ENCODE measurements around the gene CSNK1G3. TPM values are rescaled to one million over a fixed set of nuclear protein-coding genes. Genes with fewer than 3 reads are reported as not detected.

CSNK1G3 gene
- total RNA-seq, 2 experiments from 2014 or later: 20.9 to 23.1 TPM

GRCh38 chr5:123511290-123511647 is 708 bp upstream of the CSNK1G3 start:
- H2AFZ ChIP-seq (ENCODE audit: low read length): peak overlapping the region; percentile 89
- POLR2A ChIA-PET: interaction anchor here (0.6 to 1.9 kb wide), 4 partner anchors 20 to 259 kb away, joined by 3 to 7 read pairs (median 4); partner anchors contain the start of gene CEP120
- H3K9me3 ChIP-seq (ENCODE audit: low read length): no peaks in the 10 kb centered on the region
- H3K79me2 ChIP-seq (ENCODE audit: insufficient read depth, low read depth, low read length): peaks cover 20% of the 10 kb centered on the region; the same call in 1 of the 2 replicates
- H4K20me1 ChIP-seq (ENCODE audit: insufficient read depth, low read length): 0 out of 2 replicates have a peak, but pooled peaks cover 4% of the 10 kb centered on the region
- no peak overlapping the region for H3K27ac ChIP-seq (ENCODE audit: low read depth, low read length, poor library complexity, severe bottlenecking)
- H3K4me2 ChIP-seq (ENCODE audit: low read length): peak overlapping the region; percentile 69
- TF ChIP-seq EZH2phosphoT487 (IDR thresholded peaks at IDR 0.05; ENCODE audit: borderline replicate concordance, low read depth, low read length) (no peak), CTCF (conservative IDR thresholded peaks at IDR 0.05; ENCODE audit: low read length) (no peak)
- CTCF ChIA-PET (ENCODE audit: unreplicated experiment): interaction anchor here (0.6 kb wide), 1 partner anchor 11 kb away, joined by 3 read pairs; no protein-coding TSS in a partner anchor
- BruUV-seq (replicated peaks): TSS peak; percentile 97
- no peak for DNase-seq (ENCODE audit: low spot score)
- peak overlapping the region; percentile 86 for H3K4me3 ChIP-seq (ENCODE audit: low read depth, low read length, poor library complexity, severe bottlenecking)
- peaks cover 6% of the 10 kb centered on the region for H3K4me1 ChIP-seq (ENCODE audit: insufficient read depth, low read length, poor library complexity, severe bottlenecking)
- H3K36me3 ChIP-seq (ENCODE audit: insufficient read depth, low read length): no peaks in the 10 kb centered on the region
- intact Hi-C loops (cut with micrococcal nuclease; ENCODE audit: unreplicated experiment): loop anchor here (5.0 kb wide), 1 partner anchor 734 kb away; the partner anchor contains the start of gene SNX2
- no peaks in the 10 kb centered on the region for H3K9me2 ChIP-seq (ENCODE audit: insufficient read depth, low read length)

- intact Hi-C loops (cut with micrococcal nuclease; ENCODE audit: unreplicated experiment): loop anchor here (1.0 to 5.0 kb wide), 3 partner anchors 32 to 736 kb away; partner anchors contain the start of genes CEP120 and SNX2
- Histone ChIP-seq H3K4me2 (ENCODE audit: low read length) (peak overlapping the region; percentile 76), H3K9me3 (ENCODE audit: low read length) (no peaks in the 10 kb centered on the region), H3K79me2 (ENCODE audit: insufficient read depth, low read depth, low read length) (peaks cover 32% of the 10 kb centered on the region; the same call in 1 of the 2 replicates), H3K4me3 (ENCODE audit: low read depth, low read length, poor library complexity, severe bottlenecking) (peak overlapping the region; percentile 86), H4K20me1 (ENCODE audit: insufficient read depth, low read length) (peaks cover 11% of the 10 kb centered on the region; the same call in 1 of the 2 replicates), H3K4me1 (ENCODE audit: insufficient read depth, low read length, poor library complexity, severe bottlenecking) (peaks cover 16% of the 10 kb centered on the region), H3K9me2 (ENCODE audit: insufficient read depth, low read length) (no peaks in the 10 kb centered on the region), H3K27ac (ENCODE audit: low read depth, low read length, poor library complexity, severe bottlenecking) (peak overlapping the region; percentile 59), H3K36me3 (ENCODE audit: insufficient read depth, low read length) (no peaks in the 10 kb centered on the region), H2AFZ (ENCODE audit: low read length) (peak overlapping the region; percentile 23; the same call in 1 of the 2 replicates)
- ChIA-PET CTCF (ENCODE audit: unreplicated experiment) (no interaction called here), POLR2A (interaction anchor here (0.6 to 2.5 kb wide), 6 partner anchors 8 to 242 kb away, joined by 3 to 9 read pairs (median 4); no protein-coding TSS in a partner anchor)
- peak; percentile 39 for DNase-seq (ENCODE audit: low spot score)
- TF ChIP-seq CTCF (conservative IDR thresholded peaks at IDR 0.05; ENCODE audit: low read length) (no peak), EZH2phosphoT487 (IDR thresholded peaks at IDR 0.05; ENCODE audit: borderline replicate concordance, low read depth, low read length) (no peak)
- BruUV-seq (replicated peaks): no TSS peak
These were observed 859 bp downstream of the CSNK1G3 start for GRCh38 chr5:123512611-123513461.

Measured in OCI-LY7 (cell line).